GM19328 (cell line): ENCODE results near the gene PIAS1.
"Not testable (repeated sequence)": the region's sequence is repeated elsewhere in the genome, so short reads cannot be mapped to it uniquely, and the experiment has no call there.

Source experiments
- ATAC-seq: cut with Tn5 transposase; IDR thresholded peaks from one replicate; pipeline ENCODE4 v1.9.1; 2021; ENCODE audit warnings: mild to moderate bottlenecking, moderate library complexity; ENCODE audit not compliant: unreplicated experiment

Gene PIAS1

GRCh38 chr15:68053701-68054627, at the start of gene PIAS1:
PIAS1 (plus strand) TSS chr15:68054315; CDS start chr15:68054327, 12 bp downstream.
- ATAC-seq, result peak; percentile 77

- ATAC-seq, result not testable (repeated sequence)
Measured at GRCh38 chr15:68007642-68008041, 46.5 kb upstream of the PIAS1 start.

- ATAC-seq, result no peak
Measured at GRCh38 chr15:68010361-68011153, 43.6 kb upstream of the PIAS1 start.

- ATAC-seq, result no peak
Measured at GRCh38 chr15:68012911-68013310, 41.2 kb upstream of the PIAS1 start.

- ATAC-seq, result no peak
Measured at GRCh38 chr15:68014219-68014618, 39.9 kb upstream of the PIAS1 start.

GRCh38 chr15:68015244-68015643, 38.9 kb upstream of the PIAS1 start:
- no peak for ATAC-seq

- ATAC-seq, result no peak
Measured at GRCh38 chr15:68017201-68017600, 36.9 kb upstream of the PIAS1 start.

GRCh38 chr15:68018797-68019444, 35.2 kb upstream of the PIAS1 start:
- ATAC-seq, result no peak

- ATAC-seq, result no peak
Measured at GRCh38 chr15:68019814-68020525, 34.1 kb upstream of the PIAS1 start.

- ATAC-seq, result no peak
Measured at GRCh38 chr15:68020685-68021084, 33.4 kb upstream of the PIAS1 start.

GRCh38 chr15:68022061-68022460, 32.1 kb upstream of the PIAS1 start:
- ATAC-seq, result no peak

GRCh38 chr15:68023307-68024101, 30.6 kb upstream of the PIAS1 start:
- no peak for ATAC-seq

GRCh38 chr15:68025835-68026424, 28.2 kb upstream of the PIAS1 start:
- no peak for ATAC-seq

- no peak for ATAC-seq
Measured at GRCh38 chr15:68027388-68027787, 26.7 kb upstream of the PIAS1 start.

GRCh38 chr15:68028137-68028887, 25.8 kb upstream of the PIAS1 start:
- ATAC-seq, result no peak

GRCh38 chr15:68028888-68029207, 25.3 kb upstream of the PIAS1 start:
- ATAC-seq, result no peak

- no peak for ATAC-seq
Measured at GRCh38 chr15:68029959-68030358, 24.2 kb upstream of the PIAS1 start.

GRCh38 chr15:68031404-68031803, 22.7 kb upstream of the PIAS1 start:
- no peak for ATAC-seq

GRCh38 chr15:68032672-68033071, 21.4 kb upstream of the PIAS1 start:
- no peak for ATAC-seq
